ENCODE results near the gene ZHX3. TPM values are rescaled to one million over a fixed set of nuclear protein-coding genes. Genes with fewer than 3 reads are reported as not detected.

The ZHX3 gene
- total and polyA plus RNA-seq, 9 of the 15 experiments (the other 6 are each of a cell fraction or from before 2014, with no cell fraction given) = 0.80 to 14.6 (median 4.9) TPM

DNA sequence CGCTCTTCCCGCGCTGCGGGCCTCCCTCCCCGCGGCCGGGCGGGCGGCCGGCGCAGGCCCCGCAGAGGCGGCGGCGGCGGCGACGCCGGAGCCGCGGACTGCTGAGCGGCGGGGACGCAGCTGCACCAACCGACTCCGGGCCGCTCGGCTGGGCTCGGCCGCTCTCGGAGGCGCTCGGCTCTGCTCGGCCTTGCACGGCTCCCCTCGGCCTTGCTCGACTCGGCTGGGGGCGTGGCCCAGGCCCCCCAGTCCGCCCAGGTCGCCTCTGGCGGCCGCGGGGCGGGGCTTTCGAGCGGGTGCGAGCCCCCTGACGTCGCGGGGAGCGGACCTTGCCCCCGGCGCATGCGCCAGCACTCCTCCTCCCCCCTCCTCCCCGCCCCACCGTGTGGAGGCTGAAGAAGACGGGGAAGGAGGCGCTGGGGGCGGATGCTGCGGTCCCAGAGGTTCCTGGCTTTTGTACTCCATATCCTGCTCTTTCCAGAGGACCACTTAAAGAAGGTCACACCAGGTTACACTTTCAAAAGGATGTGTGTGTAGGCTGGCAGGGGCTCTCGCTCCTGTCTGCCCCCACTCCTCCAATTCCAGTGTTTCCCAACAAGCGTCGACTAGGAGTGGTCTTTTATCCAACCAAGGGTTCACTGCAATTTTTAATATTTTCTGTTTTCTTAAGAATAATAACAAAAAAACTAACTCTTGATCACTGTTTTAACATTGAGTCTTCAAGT, at the start of gene ZHX3 (continued):
- TF ChIP-seq RBFOX2 (IDR thresholded peaks at IDR 0.05; ENCODE audit: low read depth, low read length) (peak; percentile 43), ADNP (tag; IDR thresholded peaks at IDR 0.05) (no peak), HNRNPH1 (optimal IDR thresholded peaks at IDR 0.05; ENCODE audit: low read depth, low read length) (no peak), MEIS2 (IDR thresholded peaks at IDR 0.05; ENCODE audit: partially characterized antibody) (peak; percentile 80), RBM34 (IDR thresholded peaks at IDR 0.05; ENCODE audit: borderline replicate concordance, insufficient read depth, low read length) (0 out of 2 replicates have a peak, but pooled peaks have one; percentile 30), RBBP5 (IDR thresholded peaks at IDR 0.05; ENCODE audit: borderline replicate concordance, insufficient read depth, low read length, poor library complexity, severe bottlenecking) (peak; percentile 6)
- TF ChIP-seq, protein P1, sequence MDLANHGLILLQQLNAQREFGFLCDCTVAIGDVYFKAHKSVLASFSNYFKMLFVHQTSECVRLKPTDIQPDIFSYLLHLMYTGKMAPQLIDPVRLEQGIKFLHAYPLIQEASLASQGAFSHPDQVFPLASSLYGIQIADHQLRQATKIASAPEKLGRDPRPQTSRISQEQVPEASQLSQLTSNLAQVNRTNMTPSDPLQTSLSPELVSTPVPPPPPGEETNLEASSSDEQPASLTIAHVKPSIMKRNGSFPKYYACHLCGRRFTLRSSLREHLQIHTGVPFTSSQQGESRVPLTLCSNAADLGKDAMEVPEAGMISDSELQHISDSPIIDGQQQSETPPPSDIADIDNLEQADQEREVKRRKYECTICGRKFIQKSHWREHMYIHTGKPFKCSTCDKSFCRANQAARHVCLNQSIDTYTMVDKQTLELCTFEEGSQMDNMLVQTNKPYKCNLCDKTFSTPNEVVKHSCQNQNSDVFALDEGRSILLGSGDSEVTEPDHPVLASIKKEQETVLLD (IDR thresholded peaks at IDR 0.05) = peak; percentile 83

DNA sequence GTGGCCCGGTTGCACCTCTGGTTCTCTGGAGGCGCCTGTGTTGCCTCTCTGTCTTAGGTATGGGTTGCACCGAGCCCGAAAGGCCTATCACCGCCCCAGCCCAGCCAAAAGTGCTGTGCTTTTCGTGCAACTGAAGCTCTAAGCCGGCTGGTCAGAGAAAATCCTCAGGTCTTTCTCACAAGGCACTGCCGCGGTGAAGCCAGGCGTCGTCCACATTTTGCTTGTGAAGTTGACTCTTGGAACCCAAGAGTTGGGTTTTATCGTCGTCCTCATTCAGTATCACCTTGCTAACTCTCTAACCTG, 49.8 kb upstream of the ZHX3 start:
- in situ Hi-C loops (cut with MboI) = no loop called here
- Histone ChIP-seq H4K20me1 (replicated peaks; ENCODE audit: control insufficient read depth, insufficient read depth, low read length) (peaks cover 23% of the 10 kb centered on the region), H3K27ac (ENCODE audit: extremely low read depth, low read depth, low read length) (no peak overlapping the region), H3K27me3 (ENCODE audit: control insufficient read depth in 2 of 2, insufficient read depth in 2 of 2, low read length in 2 of 2) (peaks cover 36 to 62% of the 10 kb centered on the region in 2 experiments; a peak in 4 of 5 replicates), H3K4me2 (ENCODE audit: insufficient read depth, low read length) (no peak overlapping the region), H3K79me2 (ENCODE audit: control insufficient read depth, insufficient read depth, low read length) (no peaks in the 10 kb centered on the region), H2AFZ (ENCODE audit: low read depth, low read length) (no peak overlapping the region), H3K36me3 (ENCODE audit: control insufficient read depth, insufficient read depth, low read length) (no peaks in the 10 kb centered on the region), H3K9ac (ENCODE audit: insufficient read depth in 1 of 2, low read depth in 2 of 2, low read length in 2 of 2) (no peak overlapping the region), H3K9me1 (ENCODE audit: control insufficient read depth, insufficient read depth, low read length) (no peaks in the 10 kb centered on the region), H3K9me3 (replicated peaks; ENCODE audit: control insufficient read depth, insufficient read depth, low read depth, low read length) (no peaks in the 10 kb centered on the region), H3K4me3 (no peak overlapping the region), H3K4me1 (replicated peaks in 1 of 2; ENCODE audit: control insufficient read depth in 2 of 2, insufficient read depth in 2 of 2, low read length in 2 of 2) (peaks cover 0 to 24% of the 10 kb centered on the region in 2 experiments; a peak in 2 of 5 replicates)
- ATAC-seq (no peak; the same call in 2 of the 3 replicates), DNase-seq (ENCODE audit: extremely low read depth in 1 of 4, low spot score in 3 of 4) (no peak), FAIRE-seq (no peak)
- intact Hi-C loops (cut with micrococcal nuclease) = no loop called here
- BruUV-seq (replicated peaks) = no TSS peak
- POLR2A ChIA-PET = no interaction called here
- 11% methylated on average over 13 of the region's 13 CpGs for WGBS (ENCODE audit: insufficient coverage, low coverage, missing lambda C conversion rate)
- CTCF ChIA-PET (ENCODE audit: low intra/inter-chr PET ratio) = no interaction called here
- TF ChIP-seq WHSC1 (IDR thresholded peaks at IDR 0.05; ENCODE audit: low read length) = no peak
- TF ChIP-seq GATA2 (CRISPR knock-in tag; IDR thresholded peaks at IDR 0.05) = no peak
- TF ChIP-seq, protein P2, sequence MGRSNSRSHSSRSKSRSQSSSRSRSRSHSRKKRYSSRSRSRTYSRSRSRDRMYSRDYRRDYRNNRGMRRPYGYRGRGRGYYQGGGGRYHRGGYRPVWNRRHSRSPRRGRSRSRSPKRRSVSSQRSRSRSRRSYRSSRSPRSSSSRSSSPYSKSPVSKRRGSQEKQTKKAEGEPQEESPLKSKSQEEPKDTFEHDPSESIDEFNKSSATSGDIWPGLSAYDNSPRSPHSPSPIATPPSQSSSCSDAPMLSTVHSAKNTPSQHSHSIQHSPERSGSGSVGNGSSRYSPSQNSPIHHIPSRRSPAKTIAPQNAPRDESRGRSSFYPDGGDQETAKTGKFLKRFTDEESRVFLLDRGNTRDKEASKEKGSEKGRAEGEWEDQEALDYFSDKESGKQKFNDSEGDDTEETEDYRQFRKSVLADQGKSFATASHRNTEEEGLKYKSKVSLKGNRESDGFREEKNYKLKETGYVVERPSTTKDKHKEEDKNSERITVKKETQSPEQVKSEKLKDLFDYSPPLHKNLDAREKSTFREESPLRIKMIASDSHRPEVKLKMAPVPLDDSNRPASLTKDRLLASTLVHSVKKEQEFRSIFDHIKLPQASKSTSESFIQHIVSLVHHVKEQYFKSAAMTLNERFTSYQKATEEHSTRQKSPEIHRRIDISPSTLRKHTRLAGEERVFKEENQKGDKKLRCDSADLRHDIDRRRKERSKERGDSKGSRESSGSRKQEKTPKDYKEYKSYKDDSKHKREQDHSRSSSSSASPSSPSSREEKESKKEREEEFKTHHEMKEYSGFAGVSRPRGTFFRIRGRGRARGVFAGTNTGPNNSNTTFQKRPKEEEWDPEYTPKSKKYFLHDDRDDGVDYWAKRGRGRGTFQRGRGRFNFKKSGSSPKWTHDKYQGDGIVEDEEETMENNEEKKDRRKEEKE (IDR thresholded peaks at IDR 0.05; ENCODE audit: borderline replicate concordance in 1 of 2, control insufficient read depth in 1 of 2, low read depth in 2 of 2, low read length in 1 of 2) = no peak
- TF ChIP-seq BCL6 (CRISPR knock-in tag; IDR thresholded peaks at IDR 0.05) = no peak
- TF ChIP-seq ZZZ3 (IDR thresholded peaks at IDR 0.05) = no peak
- no peak for TF ChIP-seq POLR2AphosphoS5 (IDR thresholded peaks at IDR 0.05; ENCODE audit: control insufficient read depth, insufficient read depth, low read depth, low read length)
